Measurements from ENCODE around the gene LZTFL1. TPM values are rescaled to one million over a fixed set of nuclear protein-coding genes. Genes with fewer than 3 reads are reported as not detected.

The LZTFL1 gene
- total RNA-seq, 4 donors from 2014 or later = 39.5 to 56.5 (median 51.4) TPM

GRCh38 chr3:45782381-45782780 is 59.5 kb downstream of the LZTFL1 start:
- 93% methylated on average over 3 of the region's 3 CpGs for WGBS, 2 donors
- DNase-seq = no peak
- Histone ChIP-seq H3K27me3 (no peaks in the 10 kb centered on the region), H3K36me3 (no peaks in the 10 kb centered on the region), H3K4me1 (no peaks in the 10 kb centered on the region), H3K4me3 (replicated peaks in 1 of 3) (no peak overlapping the region), H3K27ac (no peak overlapping the region), H3K9me3 (no peaks in the 10 kb centered on the region)
- intact Hi-C loops (cut with DNase I) = no loop called here
- TF ChIP-seq, protein P1, sequence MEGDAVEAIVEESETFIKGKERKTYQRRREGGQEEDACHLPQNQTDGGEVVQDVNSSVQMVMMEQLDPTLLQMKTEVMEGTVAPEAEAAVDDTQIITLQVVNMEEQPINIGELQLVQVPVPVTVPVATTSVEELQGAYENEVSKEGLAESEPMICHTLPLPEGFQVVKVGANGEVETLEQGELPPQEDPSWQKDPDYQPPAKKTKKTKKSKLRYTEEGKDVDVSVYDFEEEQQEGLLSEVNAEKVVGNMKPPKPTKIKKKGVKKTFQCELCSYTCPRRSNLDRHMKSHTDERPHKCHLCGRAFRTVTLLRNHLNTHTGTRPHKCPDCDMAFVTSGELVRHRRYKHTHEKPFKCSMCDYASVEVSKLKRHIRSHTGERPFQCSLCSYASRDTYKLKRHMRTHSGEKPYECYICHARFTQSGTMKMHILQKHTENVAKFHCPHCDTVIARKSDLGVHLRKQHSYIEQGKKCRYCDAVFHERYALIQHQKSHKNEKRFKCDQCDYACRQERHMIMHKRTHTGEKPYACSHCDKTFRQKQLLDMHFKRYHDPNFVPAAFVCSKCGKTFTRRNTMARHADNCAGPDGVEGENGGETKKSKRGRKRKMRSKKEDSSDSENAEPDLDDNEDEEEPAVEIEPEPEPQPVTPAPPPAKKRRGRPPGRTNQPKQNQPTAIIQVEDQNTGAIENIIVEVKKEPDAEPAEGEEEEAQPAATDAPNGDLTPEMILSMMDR (IDR thresholded peaks at IDR 0.05) = no peak
- TF ChIP-seq POLR2A (IDR thresholded peaks at IDR 0.05) = no peak

DNA sequence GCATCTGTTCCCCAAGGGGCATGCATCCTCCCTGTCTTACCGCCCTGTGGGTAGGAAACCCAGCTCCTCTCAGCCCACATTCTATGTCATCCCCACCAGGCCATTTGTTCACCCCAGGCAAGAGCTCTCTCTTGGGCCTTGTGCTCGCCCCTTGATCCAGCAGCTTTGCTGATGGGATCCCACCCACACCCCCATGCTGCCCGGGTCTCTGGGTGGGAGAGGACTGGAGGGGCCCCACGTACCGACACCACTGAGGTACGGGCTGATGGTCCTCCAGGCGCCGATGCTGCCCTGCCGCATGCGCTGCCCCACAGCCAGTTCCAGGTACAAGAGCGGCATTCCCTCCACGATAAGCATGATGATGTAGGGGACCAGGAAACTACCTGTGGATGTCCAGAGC is 60.1 kb downstream of the LZTFL1 start:
- WGBS, 2 donors = 94 to 96% methylated on average over 12 of the region's 12 CpGs
- TF ChIP-seq, protein P1 (IDR thresholded peaks at IDR 0.05) = no peak

GRCh38 chr3:45781271-45781670 is 60.6 kb downstream of the LZTFL1 start:
- WGBS, 2 donors = 80 to 87% methylated on average over 5 of the region's 5 CpGs
- intact Hi-C loops (cut with DNase I) = no loop called here
- H3K27me3 ChIP-seq = no peaks in the 10 kb centered on the region
- no peaks in the 10 kb centered on the region for H3K9me3 ChIP-seq
- H3K4me3 ChIP-seq (replicated peaks in 1 of 3) = no peak overlapping the region
- H3K27ac ChIP-seq = no peak overlapping the region
- no peak for TF ChIP-seq POLR2A (IDR thresholded peaks at IDR 0.05)
- TF ChIP-seq, protein P1 (IDR thresholded peaks at IDR 0.05) = no peak
- H3K36me3 ChIP-seq = no peaks in the 10 kb centered on the region
- no peaks in the 10 kb centered on the region for H3K4me1 ChIP-seq
- DNase-seq = no peak

More for the DNA sequence above, 60.1 kb downstream of the LZTFL1 start:
- no peaks in the 10 kb centered on the region for H3K36me3 ChIP-seq
- H3K4me3 ChIP-seq (replicated peaks in 1 of 3) = no peak overlapping the region
- H3K27ac ChIP-seq = no peak overlapping the region
- DNase-seq = no peak
- intact Hi-C loops (cut with DNase I) = no loop called here
- H3K4me1 ChIP-seq = no peaks in the 10 kb centered on the region
- H3K9me3 ChIP-seq = no peaks in the 10 kb centered on the region
- no peaks in the 10 kb centered on the region for H3K27me3 ChIP-seq

DNA sequence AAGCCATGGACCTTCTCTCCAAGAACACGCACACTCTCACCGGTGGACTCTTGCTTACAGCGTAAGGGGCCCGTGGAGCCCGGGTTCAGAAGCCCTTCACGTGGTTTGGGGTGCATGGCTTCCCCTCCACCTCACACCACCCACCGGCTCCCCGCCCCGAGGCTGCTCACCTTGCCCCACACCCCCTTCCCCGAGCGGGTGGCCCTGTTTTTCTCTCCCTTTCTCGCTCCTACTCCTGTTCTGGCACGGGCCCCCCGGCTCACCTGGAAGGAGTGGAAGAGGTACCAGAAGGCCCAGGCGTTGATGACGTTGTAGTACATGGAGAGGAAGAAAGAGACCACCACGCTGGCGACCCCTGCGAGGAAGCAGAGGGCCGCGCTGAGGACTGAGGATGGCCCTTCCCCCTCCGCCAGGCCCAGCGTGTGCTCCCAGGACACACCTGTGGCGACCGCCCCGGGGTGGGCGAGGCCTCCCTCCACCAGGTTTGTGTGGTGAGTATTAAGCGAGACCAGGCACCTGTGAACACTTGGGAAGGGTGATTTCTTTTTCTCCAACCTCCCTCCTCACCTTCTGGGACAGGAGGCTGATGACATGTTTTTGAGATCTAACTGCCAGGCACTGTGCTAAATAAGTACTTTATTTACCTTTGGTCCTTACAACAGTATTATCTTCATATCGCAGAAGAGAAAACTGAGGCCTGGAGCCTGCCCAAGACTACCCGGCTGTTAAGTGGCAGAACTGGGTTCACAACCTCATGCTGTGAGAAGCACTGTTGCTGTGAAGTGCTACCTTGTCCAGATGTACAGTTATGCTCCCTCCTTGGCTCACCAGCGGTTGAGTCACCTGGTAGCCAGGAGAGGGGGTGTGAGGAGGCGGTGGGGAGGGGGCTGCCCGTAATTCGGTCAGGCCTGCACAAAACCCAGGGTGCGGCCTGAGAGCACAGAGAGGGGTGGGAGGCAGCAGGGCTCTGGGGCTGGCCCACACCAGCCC is 61.9 kb downstream of the LZTFL1 start:
- no peaks in the 10 kb centered on the region for H3K36me3 ChIP-seq
- H3K27me3 ChIP-seq = no peaks in the 10 kb centered on the region
- H3K27ac ChIP-seq = no peak overlapping the region
- 87 to 90% methylated on average over 33 to 35 of the region's 35 CpGs for WGBS, 2 donors
- no peak overlapping the region for H3K4me3 ChIP-seq (replicated peaks in 1 of 3)
- H3K4me1 ChIP-seq = no peaks in the 10 kb centered on the region
- intact Hi-C loops (cut with DNase I) = no loop called here
- DNase-seq = no peak
- TF ChIP-seq, protein P1 (IDR thresholded peaks at IDR 0.05) = no peak
- no peak for TF ChIP-seq POLR2A (IDR thresholded peaks at IDR 0.05)
- no peaks in the 10 kb centered on the region for H3K9me3 ChIP-seq

DNA sequence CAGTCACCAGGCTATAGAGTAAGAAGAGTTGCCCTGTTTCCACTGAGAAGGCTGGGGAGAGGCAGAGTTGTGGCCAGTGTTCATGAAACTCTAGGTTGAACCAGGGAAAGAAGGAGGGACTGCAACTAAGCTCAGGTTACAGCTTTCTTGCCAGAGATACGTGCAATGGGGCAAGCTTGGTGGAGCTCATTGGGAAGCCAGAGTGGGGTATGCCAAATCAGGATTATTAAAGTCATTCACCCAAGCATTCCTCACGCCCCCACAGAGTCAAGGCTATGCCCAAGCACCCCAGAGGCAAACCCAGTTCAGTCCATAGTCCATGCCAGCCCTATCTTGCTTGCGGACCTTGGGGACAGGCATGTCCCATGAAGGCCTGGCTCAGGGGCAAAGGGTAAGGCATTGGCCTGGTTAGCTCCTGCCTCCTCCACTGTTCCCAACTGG is 63.1 kb downstream of the LZTFL1 start:
- Histone ChIP-seq H3K36me3 (no peaks in the 10 kb centered on the region), H3K4me1 (no peaks in the 10 kb centered on the region), H3K4me3 (replicated peaks in 1 of 3) (no peak overlapping the region), H3K27me3 (no peaks in the 10 kb centered on the region), H3K27ac (no peak overlapping the region), H3K9me3 (no peaks in the 10 kb centered on the region)
- 84 to 91% methylated on average over 3 of the region's 3 CpGs for WGBS, 2 donors
- DNase-seq = no peak
- intact Hi-C loops (cut with DNase I) = no loop called here
- TF ChIP-seq POLR2A (IDR thresholded peaks at IDR 0.05) = no peak
- TF ChIP-seq, protein P1 (IDR thresholded peaks at IDR 0.05) = no peak
